Natural killer cell treated with Interleukin-12 subunit alpha and Interleukin-12 subunit beta and Interleukin-15 and Interleukin-18, amount 100 ng/mL, for 72 hours (primary cell): Measurements from ENCODE around the gene RCSD1. TPM values are rescaled to one million over a fixed set of nuclear protein-coding genes. Genes with fewer than 3 reads are reported as not detected.
A peak's percentile ranks its signal among the peaks of the same experiment; 100 is the strongest.
"Not testable (repeated sequence)": the region's sequence is repeated elsewhere in the genome, so short reads cannot be mapped to it uniquely, and the experiment has no call there.

Experiments
- ATAC-seq, 2 donors: fragments of 150-1000 bp; cut with Tn5 transposase in 1 of 2; sonication (Bioruptor Pico), chemical (Tn5 transposase) in 1 of 2; 2 replicates each; pipeline ENCODE4 v1.10.0; 2021
- DNase-seq: peaks from one replicate; pipeline ENCODE4 v3.0.0; 2022; ENCODE audit warnings: low spot score
- H3K27ac Mint-ChIP-seq, 2 donors: 1 replicate in 1 of 2; 2 replicates in 1 of 2; pipeline ENCODE4 v1.8.0; 2022; ENCODE audit warnings: mixed read lengths in 2 of 2, mild to moderate bottlenecking in 1 of 2, moderate library complexity in 1 of 2
- H3K27me3 Mint-ChIP-seq, 2 donors: 1 replicate in 1 of 2; 2 replicates in 1 of 2; pipeline ENCODE4 v1.8.0; 2022; ENCODE audit warnings: mixed read lengths in 2 of 2
- H3K36me3 Mint-ChIP-seq: one replicate; pipeline ENCODE4 v1.8.0; 2022; ENCODE audit warnings: mixed read lengths
- H3K4me1 Mint-ChIP-seq, 2 donors: 1 replicate in 1 of 2; 2 replicates in 1 of 2; pipeline ENCODE4 v1.8.0; 2022; ENCODE audit warnings: low read depth in 2 of 2, mixed read lengths in 2 of 2, mild to moderate bottlenecking in 1 of 2
- H3K4me3 Mint-ChIP-seq: one replicate; pipeline ENCODE4 v1.8.0; 2022; ENCODE audit warnings: mixed read lengths
- H3K9me3 Mint-ChIP-seq: 2 replicates; pipeline ENCODE4 v1.8.0; 2022; ENCODE audit warnings: mixed read lengths
- total RNA-seq, 2 donors: library from RNA; stranded (reverse); gene quantifications; one replicate each; pipeline ENCODE4 v1.2.3, GENCODE V29; 2022

RCSD1 gene
- total RNA-seq, 2 donors from 2014 or later, result 30.3 to 30.9 TPM

GRCh38 chr1:167602840-167603239 is 27.2 kb upstream of the RCSD1 start:
- peaks cover 0 to 3% of the 10 kb centered on the region in 2 donors for H3K27me3 Mint-ChIP-seq
- DNase-seq, result peak; percentile 63
- peak overlapping the region; percentile 52 for H3K4me3 Mint-ChIP-seq
- ATAC-seq, result peak; percentile 37 to 62
- H3K36me3 Mint-ChIP-seq, result peaks cover 9% of the 10 kb centered on the region
- H3K9me3 Mint-ChIP-seq, result peaks cover 6% of the 10 kb centered on the region
- peak overlapping the region in 1 of 2 donors; percentile 59 for H3K27ac Mint-ChIP-seq
- peaks cover 28 to 32% of the 10 kb centered on the region in 2 donors for H3K4me1 Mint-ChIP-seq

DNA sequence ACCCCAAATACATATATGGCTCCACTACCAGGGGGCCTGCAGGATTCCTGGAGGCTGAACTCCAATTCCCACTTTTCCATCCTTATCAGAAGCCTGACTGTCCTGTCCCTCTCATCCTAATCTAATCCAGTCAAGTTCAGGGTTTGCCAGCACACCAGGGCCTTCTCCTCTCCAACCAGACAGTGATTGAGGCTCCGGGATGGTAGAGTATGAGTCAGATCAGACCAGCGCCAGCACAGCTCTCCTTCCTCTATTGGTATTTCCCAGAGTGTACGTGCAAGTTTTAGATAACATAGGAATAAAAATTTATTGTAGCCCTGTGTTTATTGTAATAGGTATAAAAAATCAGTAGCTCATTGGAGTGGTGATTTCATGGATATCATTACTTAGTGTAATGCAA is 24.5 kb upstream of the RCSD1 start:
- Mint-ChIP-seq H3K27me3 (no peaks in the 10 kb centered on the region), H3K9me3 (peaks cover 6% of the 10 kb centered on the region), H3K4me3 (no peak overlapping the region), H3K36me3 (peaks cover 14% of the 10 kb centered on the region), H3K4me1 (peaks cover 19 to 23% of the 10 kb centered on the region in 2 donors), H3K27ac (peak overlapping the region in 1 of 2 donors; percentile 17)
- ATAC-seq (no peak), DNase-seq (no peak)

- H3K4me3 Mint-ChIP-seq, result no peak overlapping the region
- H3K27me3 Mint-ChIP-seq, result no peaks in the 10 kb centered on the region
- no peak for DNase-seq
- H3K9me3 Mint-ChIP-seq, result peaks cover 4% of the 10 kb centered on the region
- ATAC-seq, result no peak
- peaks cover 19% of the 10 kb centered on the region for H3K36me3 Mint-ChIP-seq
- no peak overlapping the region for H3K27ac Mint-ChIP-seq
- H3K4me1 Mint-ChIP-seq, result peaks cover 10 to 13% of the 10 kb centered on the region in 2 donors
These were observed 18.0 kb upstream of the RCSD1 start for GRCh38 chr1:167611983-167612382.

DNA sequence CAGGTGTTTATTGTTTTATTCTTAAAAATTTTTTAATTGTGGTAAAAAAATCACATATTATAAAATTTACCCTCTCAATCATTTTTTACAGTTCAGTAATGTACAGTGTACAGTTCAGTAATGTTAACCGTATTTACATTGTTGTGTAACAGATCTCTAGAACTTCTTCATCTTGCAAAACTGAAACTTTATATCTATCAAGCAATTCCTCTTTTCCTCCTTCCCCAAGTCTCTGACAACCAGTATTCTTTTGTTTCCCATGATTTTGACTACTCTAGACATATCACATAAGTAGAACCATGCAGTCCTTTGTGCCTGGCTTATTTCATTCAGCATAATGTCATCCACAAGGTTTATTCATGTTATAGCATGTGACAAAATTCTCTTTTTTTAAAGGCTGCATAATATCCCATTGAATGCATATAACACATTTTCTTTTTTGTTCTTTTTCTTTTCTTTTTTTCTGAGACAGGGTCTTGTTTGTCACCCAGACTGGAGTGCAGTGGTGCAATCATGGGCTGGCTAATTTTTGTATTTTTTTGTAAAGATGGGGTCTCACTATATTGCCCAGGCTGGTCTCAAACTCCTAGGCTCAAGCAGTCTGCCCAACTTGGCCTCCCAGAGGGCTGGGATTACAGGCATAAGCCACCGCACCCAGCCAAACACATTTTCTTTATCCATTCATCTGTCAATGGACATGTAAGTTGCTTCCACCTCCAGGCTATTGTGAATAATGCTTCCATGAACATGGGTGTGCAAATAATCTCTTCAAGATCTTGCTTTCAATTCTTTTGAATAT is 17.2 kb upstream of the RCSD1 start:
- no peaks in the 10 kb centered on the region for H3K27me3 Mint-ChIP-seq
- peaks cover 18 to 21% of the 10 kb centered on the region in 2 donors for H3K4me1 Mint-ChIP-seq
- H3K4me3 Mint-ChIP-seq, result no peak overlapping the region
- ATAC-seq (no peak), DNase-seq (no peak)
- no peak overlapping the region for H3K27ac Mint-ChIP-seq
- H3K9me3 Mint-ChIP-seq, result no peaks in the 10 kb centered on the region
- H3K36me3 Mint-ChIP-seq, result peaks cover 14% of the 10 kb centered on the region

DNA sequence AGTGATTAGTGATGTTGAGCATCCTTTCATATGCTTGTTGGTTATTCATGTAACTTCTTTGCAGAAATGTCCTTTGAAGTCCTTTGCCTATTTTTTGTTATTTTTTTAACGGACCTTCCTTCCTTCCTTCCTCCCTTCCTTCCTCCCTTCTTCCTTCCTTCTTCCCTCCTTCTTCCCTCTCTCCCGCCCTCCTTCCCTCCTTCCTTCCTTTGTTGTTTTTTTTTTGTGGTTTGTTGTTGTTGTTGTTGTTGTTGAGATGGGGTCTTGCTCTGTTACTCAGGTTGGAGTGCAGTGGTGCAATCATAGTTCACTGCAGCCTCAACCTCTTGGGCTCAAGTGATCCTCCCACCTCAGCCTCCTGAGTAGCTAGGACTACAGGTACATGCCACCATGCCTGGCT is 16.0 kb upstream of the RCSD1 start:
- not testable (repeated sequence) for ATAC-seq, H3K27ac Mint-ChIP-seq, H3K27me3 Mint-ChIP-seq, H3K4me3 Mint-ChIP-seq, DNase-seq, H3K9me3 Mint-ChIP-seq
- Mint-ChIP-seq H3K36me3 (peaks cover 13% of the 10 kb centered on the region), H3K4me1 (peaks cover 28 to 31% of the 10 kb centered on the region in 2 donors)

DNA sequence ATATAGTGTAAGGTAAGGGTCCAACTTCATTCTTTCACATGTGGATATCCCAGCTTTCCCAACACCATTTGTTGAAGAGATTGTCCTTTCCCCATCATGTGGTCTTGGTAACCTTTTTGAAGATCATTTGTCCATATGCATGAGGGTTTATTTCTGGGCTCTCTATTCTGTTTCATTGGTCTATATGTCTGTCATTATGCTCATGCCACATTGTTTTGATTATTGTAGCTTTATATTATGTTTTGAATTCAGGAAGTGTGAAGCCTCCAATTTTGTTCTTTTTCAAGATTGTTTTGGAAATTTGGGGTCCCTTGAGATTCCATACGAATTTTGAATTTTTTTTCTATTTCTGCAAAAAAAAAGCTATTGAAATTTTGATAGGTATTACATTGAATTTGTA is 15.2 kb upstream of the RCSD1 start:
- Mint-ChIP-seq H3K27me3 (no peaks in the 10 kb centered on the region), H3K9me3 (no peaks in the 10 kb centered on the region), H3K36me3 (peaks cover 8% of the 10 kb centered on the region), H3K27ac (no peak overlapping the region), H3K4me1 (peaks cover 28 to 33% of the 10 kb centered on the region in 2 donors), H3K4me3 (no peak overlapping the region)
- ATAC-seq (no peak), DNase-seq (no peak)

DNA sequence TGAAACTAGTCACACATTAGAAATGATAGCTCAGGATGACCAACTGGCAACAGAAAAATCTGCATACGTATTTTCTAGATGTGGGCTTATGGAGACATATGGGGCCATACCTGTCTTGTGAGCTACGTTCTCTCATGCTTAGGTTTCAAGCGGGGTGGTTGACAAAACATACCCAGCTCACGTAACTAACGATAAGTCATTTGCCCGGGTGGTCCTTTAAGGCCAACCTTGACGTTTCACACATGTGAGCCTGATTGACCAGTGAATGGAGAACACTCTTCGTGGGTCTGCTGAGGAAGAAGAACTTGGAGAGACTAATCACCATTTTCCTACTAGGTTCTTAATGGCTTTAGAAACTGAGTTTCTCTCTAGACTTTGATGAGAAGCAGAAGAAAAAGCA is 13.5 kb upstream of the RCSD1 start:
- H3K36me3 Mint-ChIP-seq, result peaks cover 8% of the 10 kb centered on the region
- no peak for ATAC-seq
- H3K9me3 Mint-ChIP-seq, result no peaks in the 10 kb centered on the region
- no peaks in the 10 kb centered on the region for H3K27me3 Mint-ChIP-seq
- H3K27ac Mint-ChIP-seq, result peak overlapping the region; percentile 4 to 70
- H3K4me3 Mint-ChIP-seq, result peak overlapping the region; percentile 64
- peaks cover 28 to 34% of the 10 kb centered on the region in 2 donors for H3K4me1 Mint-ChIP-seq
- DNase-seq, result no peak

GRCh38 chr1:167617153-167618147 is 12.6 kb upstream of the RCSD1 start:
- H3K27ac Mint-ChIP-seq, result peak overlapping the region; percentile 4 to 70
- ATAC-seq, result peak; percentile 72 to 80
- peaks cover 22 to 31% of the 10 kb centered on the region in 2 donors for H3K4me1 Mint-ChIP-seq
- H3K27me3 Mint-ChIP-seq, result no peaks in the 10 kb centered on the region
- H3K9me3 Mint-ChIP-seq, result no peaks in the 10 kb centered on the region
- DNase-seq, result no peak
- H3K4me3 Mint-ChIP-seq, result peak overlapping the region; percentile 64
- H3K36me3 Mint-ChIP-seq, result peaks cover 8% of the 10 kb centered on the region

DNA sequence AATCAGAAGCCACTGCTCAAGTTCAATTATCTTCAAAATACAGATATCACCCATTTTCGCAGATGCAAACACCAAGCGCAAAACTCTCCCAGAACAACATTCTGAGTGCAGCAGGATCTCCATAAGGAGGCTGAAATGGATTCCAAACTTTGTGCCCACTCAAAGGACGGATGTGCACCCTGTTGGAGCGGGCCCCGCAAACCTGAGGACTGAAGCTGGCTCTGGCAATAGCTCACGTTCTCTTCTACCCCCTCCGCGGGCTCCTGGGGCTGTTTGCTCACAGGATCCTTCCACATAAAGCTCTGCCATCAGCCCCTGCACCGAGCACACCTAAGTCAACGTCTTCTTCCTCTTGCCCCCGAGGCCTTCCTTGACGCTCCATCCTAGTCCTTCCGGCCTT is 11.7 kb upstream of the RCSD1 start:
- ATAC-seq (no peak), DNase-seq (no peak)
- peaks cover 8% of the 10 kb centered on the region for H3K36me3 Mint-ChIP-seq
- peaks cover 22 to 29% of the 10 kb centered on the region in 2 donors for H3K4me1 Mint-ChIP-seq
- H3K27me3 Mint-ChIP-seq, result no peaks in the 10 kb centered on the region
- H3K9me3 Mint-ChIP-seq, result no peaks in the 10 kb centered on the region
- peak overlapping the region; percentile 4 to 70 for H3K27ac Mint-ChIP-seq
- no peak overlapping the region for H3K4me3 Mint-ChIP-seq

GRCh38 chr1:167618789-167619188 is 11.2 kb upstream of the RCSD1 start:
- peak overlapping the region; percentile 4 to 70 for H3K27ac Mint-ChIP-seq
- peaks cover 8% of the 10 kb centered on the region for H3K36me3 Mint-ChIP-seq
- no peaks in the 10 kb centered on the region for H3K9me3 Mint-ChIP-seq
- H3K4me3 Mint-ChIP-seq, result no peak overlapping the region
- H3K4me1 Mint-ChIP-seq, result peaks cover 22 to 29% of the 10 kb centered on the region in 2 donors
- ATAC-seq, result no peak
- H3K27me3 Mint-ChIP-seq, result no peaks in the 10 kb centered on the region
- no peak for DNase-seq

DNA sequence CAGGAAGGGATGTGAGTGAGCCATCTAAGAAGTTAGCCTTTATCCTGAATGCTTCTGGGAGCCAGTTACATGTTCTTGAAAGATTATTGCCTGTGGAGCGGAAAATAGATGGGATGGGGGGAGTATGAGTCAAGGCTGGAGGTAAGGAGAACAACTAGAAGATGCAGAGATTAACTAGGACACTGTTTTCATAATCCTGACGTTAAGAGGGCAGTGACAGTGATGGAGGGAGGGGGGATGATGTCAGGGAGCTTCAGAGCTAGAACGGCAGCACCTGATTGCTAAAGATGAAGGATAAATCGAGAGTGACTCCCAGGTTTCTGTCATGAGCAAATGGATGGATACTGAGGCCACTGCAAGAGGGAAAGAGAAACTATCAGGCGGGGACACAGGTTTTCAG is 10.0 kb upstream of the RCSD1 start:
- H3K4me3 Mint-ChIP-seq, result no peak overlapping the region
- DNase-seq (no peak), ATAC-seq (no peak)
- H3K27ac Mint-ChIP-seq, result no peak overlapping the region
- no peaks in the 10 kb centered on the region for H3K27me3 Mint-ChIP-seq
- H3K36me3 Mint-ChIP-seq, result peaks cover 5% of the 10 kb centered on the region
- H3K4me1 Mint-ChIP-seq, result peaks cover 22 to 27% of the 10 kb centered on the region in 2 donors
- H3K9me3 Mint-ChIP-seq, result no peaks in the 10 kb centered on the region

GRCh38 chr1:167621780-167622313 is 8.2 kb upstream of the RCSD1 start:
- Mint-ChIP-seq H3K27ac (no peak overlapping the region), H3K9me3 (no peaks in the 10 kb centered on the region), H3K4me1 (peaks cover 26 to 30% of the 10 kb centered on the region in 2 donors), H3K27me3 (no peaks in the 10 kb centered on the region), H3K4me3 (no peak overlapping the region), H3K36me3 (no peaks in the 10 kb centered on the region)
- DNase-seq, result no peak
- ATAC-seq, result no peak

GRCh38 chr1:167623951-167624350 is 6.1 kb upstream of the RCSD1 start:
- H3K27me3 Mint-ChIP-seq, result no peaks in the 10 kb centered on the region
- peak overlapping the region in 1 of 2 donors; percentile 18 for H3K27ac Mint-ChIP-seq
- no peak for ATAC-seq
- no peaks in the 10 kb centered on the region for H3K36me3 Mint-ChIP-seq
- DNase-seq, result no peak
- H3K4me1 Mint-ChIP-seq, result peaks cover 24 to 25% of the 10 kb centered on the region in 2 donors
- H3K4me3 Mint-ChIP-seq, result no peak overlapping the region
- no peaks in the 10 kb centered on the region for H3K9me3 Mint-ChIP-seq
